ENCODE data around the gene CEP57L1. TPM values are rescaled to one million over a fixed set of nuclear protein-coding genes. Genes with fewer than 3 reads are reported as not detected.

Gene CEP57L1
- total and polyA plus RNA-seq, 10 of the 15 experiments (the other 5 are each of a cell fraction or from before 2014, with no cell fraction given), result 12.7 to 30.5 (median 21.9) TPM

DNA sequence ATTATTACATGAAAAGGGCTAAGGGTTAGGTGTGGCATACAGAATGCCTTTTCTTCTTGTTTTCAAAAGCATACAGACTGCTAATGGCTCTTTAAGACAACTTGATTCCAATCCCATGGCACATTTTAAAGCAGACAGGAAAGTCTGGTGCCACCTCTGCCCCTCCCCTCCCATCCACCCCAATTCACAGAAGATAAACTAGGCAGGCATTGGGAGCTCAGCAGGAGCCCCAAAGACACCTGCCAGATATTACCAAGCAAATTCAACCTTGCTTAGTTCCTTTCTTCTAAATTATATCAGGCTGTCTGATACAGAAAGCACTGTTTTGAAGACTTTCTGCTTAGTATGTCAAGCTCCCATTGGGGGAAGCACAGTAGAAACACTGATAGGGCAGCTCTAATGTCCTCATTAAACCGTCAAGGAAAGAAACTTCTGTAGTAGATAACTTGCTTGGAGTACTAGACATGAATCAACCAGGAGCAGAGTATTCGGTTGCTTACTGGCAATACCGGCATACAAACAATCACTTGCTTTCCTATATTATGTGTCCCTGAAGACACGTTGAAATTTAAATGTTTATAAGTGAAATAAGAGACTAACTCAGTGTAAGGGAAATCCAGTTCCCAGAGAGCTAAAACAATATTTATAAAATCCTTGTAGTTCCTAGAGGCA lies 13.7 kb upstream of the CEP57L1 start:
- ChIA-PET CTCF (interaction anchor here (0.5 to 1.3 kb wide), 4 partner anchors 9 to 164 kb away, joined by 3 to 5 read pairs (median 4); no protein-coding TSS in a partner anchor), POLR2A (no interaction called here), RAD21 (ENCODE audit: unreplicated experiment) (interaction anchor here (0.6 to 1.3 kb wide), 2 partner anchors 12 to 15 kb away, joined by 3 read pairs; partner anchors contain the start of gene SESN1), SMC1A (ENCODE audit: uncharacterized antibody, unreplicated experiment) (interaction anchor here (0.7 to 1.3 kb wide), 4 partner anchors 14 to 825 kb away, joined by 3 read pairs; partner anchors contain the start of genes CEP57L1 and SMPD2)
- no peaks in the 10 kb centered on the region for H3K27me3 ChIP-seq (replicated peaks in 1 of 2; ENCODE audit: control insufficient read depth in 2 of 2, insufficient read depth in 2 of 2, low read length in 1 of 2)
- H3K9me3 ChIP-seq (replicated peaks; ENCODE audit: control insufficient read depth, insufficient read depth, low read length), result no peaks in the 10 kb centered on the region
- intact Hi-C loops (cut with micrococcal nuclease; ENCODE audit: unreplicated experiment), result no loop called here
- BruUV-seq (replicated peaks), result no TSS peak
- no peaks in the 10 kb centered on the region for H3K4me1 ChIP-seq (ENCODE audit: control insufficient read depth, insufficient read depth, low read length)
- DNase-seq (ENCODE audit: low read depth, low spot score) (no peak), ATAC-seq (no peak), FAIRE-seq (no peak)
- TF ChIP-seq CHD1 (IDR thresholded peaks at IDR 0.05; ENCODE audit: low read depth, low read length), result no peak
- no peak for TF ChIP-seq RAD51 (IDR thresholded peaks at IDR 0.05)
- no peak for TF ChIP-seq JUNB (IDR thresholded peaks at IDR 0.05)
- TF ChIP-seq, protein P1, sequence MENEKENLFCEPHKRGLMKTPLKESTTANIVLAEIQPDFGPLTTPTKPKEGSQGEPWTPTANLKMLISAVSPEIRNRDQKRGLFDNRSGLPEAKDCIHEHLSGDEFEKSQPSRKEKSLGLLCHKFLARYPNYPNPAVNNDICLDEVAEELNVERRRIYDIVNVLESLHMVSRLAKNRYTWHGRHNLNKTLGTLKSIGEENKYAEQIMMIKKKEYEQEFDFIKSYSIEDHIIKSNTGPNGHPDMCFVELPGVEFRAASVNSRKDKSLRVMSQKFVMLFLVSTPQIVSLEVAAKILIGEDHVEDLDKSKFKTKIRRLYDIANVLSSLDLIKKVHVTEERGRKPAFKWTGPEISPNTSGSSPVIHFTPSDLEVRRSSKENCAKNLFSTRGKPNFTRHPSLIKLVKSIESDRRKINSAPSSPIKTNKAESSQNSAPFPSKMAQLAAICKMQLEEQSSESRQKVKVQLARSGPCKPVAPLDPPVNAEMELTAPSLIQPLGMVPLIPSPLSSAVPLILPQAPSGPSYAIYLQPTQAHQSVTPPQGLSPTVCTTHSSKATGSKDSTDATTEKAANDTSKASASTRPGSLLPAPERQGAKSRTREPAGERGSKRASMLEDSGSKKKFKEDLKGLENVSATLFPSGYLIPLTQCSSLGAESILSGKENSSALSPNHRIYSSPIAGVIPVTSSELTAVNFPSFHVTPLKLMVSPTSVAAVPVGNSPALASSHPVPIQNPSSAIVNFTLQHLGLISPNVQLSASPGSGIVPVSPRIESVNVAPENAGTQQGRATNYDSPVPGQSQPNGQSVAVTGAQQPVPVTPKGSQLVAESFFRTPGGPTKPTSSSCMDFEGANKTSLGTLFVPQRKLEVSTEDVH (IDR thresholded peaks at IDR 0.05; ENCODE audit: low read depth, partially characterized antibody), result no peak
- no peak for TF ChIP-seq EED (IDR thresholded peaks at IDR 0.05; ENCODE audit: low read depth)
- TF ChIP-seq, protein P2, sequence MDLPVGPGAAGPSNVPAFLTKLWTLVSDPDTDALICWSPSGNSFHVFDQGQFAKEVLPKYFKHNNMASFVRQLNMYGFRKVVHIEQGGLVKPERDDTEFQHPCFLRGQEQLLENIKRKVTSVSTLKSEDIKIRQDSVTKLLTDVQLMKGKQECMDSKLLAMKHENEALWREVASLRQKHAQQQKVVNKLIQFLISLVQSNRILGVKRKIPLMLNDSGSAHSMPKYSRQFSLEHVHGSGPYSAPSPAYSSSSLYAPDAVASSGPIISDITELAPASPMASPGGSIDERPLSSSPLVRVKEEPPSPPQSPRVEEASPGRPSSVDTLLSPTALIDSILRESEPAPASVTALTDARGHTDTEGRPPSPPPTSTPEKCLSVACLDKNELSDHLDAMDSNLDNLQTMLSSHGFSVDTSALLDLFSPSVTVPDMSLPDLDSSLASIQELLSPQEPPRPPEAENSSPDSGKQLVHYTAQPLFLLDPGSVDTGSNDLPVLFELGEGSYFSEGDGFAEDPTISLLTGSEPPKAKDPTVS (IDR thresholded peaks at IDR 0.05; ENCODE audit: low read depth, low read length), result no peak
- TF ChIP-seq, protein P3, sequence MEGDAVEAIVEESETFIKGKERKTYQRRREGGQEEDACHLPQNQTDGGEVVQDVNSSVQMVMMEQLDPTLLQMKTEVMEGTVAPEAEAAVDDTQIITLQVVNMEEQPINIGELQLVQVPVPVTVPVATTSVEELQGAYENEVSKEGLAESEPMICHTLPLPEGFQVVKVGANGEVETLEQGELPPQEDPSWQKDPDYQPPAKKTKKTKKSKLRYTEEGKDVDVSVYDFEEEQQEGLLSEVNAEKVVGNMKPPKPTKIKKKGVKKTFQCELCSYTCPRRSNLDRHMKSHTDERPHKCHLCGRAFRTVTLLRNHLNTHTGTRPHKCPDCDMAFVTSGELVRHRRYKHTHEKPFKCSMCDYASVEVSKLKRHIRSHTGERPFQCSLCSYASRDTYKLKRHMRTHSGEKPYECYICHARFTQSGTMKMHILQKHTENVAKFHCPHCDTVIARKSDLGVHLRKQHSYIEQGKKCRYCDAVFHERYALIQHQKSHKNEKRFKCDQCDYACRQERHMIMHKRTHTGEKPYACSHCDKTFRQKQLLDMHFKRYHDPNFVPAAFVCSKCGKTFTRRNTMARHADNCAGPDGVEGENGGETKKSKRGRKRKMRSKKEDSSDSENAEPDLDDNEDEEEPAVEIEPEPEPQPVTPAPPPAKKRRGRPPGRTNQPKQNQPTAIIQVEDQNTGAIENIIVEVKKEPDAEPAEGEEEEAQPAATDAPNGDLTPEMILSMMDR (IDR thresholded peaks at IDR 0.05 in 2 of 3, conservative IDR thresholded peaks at IDR 0.05 in 1 of 3; ENCODE audit: control insufficient read depth in 2 of 3, extremely low read depth in 1 of 3, insufficient read depth in 1 of 3, low read depth in 3 of 3, low read length in 3 of 3), result no peak
- TF ChIP-seq CHD2 (IDR thresholded peaks at IDR 0.05; ENCODE audit: borderline replicate concordance, low read depth, low read length), result no peak
- TF ChIP-seq ZNF207 (IDR thresholded peaks at IDR 0.05; ENCODE audit: borderline replicate concordance), result no peak
- TF ChIP-seq NBN (IDR thresholded peaks at IDR 0.05), result no peak
- no peak for TF ChIP-seq RFX5 (IDR thresholded peaks at IDR 0.05; ENCODE audit: low read depth, low read length)
- TF ChIP-seq RCOR1 (conservative IDR thresholded peaks at IDR 0.05; ENCODE audit: low read depth, low read length), result no peak
- TF ChIP-seq ZNF24 (IDR thresholded peaks at IDR 0.05), result no peak
- no peak for TF ChIP-seq CREM (IDR thresholded peaks at IDR 0.05; ENCODE audit: low read depth)
- TF ChIP-seq KDM1A (IDR thresholded peaks at IDR 0.05; ENCODE audit: borderline replicate concordance), result no peak
- TF ChIP-seq NR2F1 (conservative IDR thresholded peaks at IDR 0.05), result no peak
- H3K9ac ChIP-seq (ENCODE audit: control insufficient read depth, insufficient read depth, low read length), result no peak overlapping the region
- H2AFZ ChIP-seq (ENCODE audit: control insufficient read depth, low read depth, low read length), result no peak overlapping the region
- no peak overlapping the region for H3K27ac ChIP-seq (ENCODE audit: control insufficient read depth, insufficient read depth)
- no peaks in the 10 kb centered on the region for H3K36me3 ChIP-seq (ENCODE audit: control insufficient read depth in 2 of 2, insufficient read depth in 2 of 2, low read length in 1 of 2)
- 81% methylated on average over 4 of the region's 4 CpGs for WGBS (ENCODE audit: insufficient coverage, insufficient replicate concordance, low lambda C conversion rate, missing lambda C conversion rate)
- in situ Hi-C loops (cut with MboI), result no loop called here
- H3K4me2 ChIP-seq (ENCODE audit: control insufficient read depth, insufficient read depth), result no peak overlapping the region
- no peak overlapping the region for H3K4me3 ChIP-seq
- H4K20me1 ChIP-seq (ENCODE audit: control insufficient read depth, insufficient read depth), result no peaks in the 10 kb centered on the region
- no peaks in the 10 kb centered on the region for H3K79me2 ChIP-seq (ENCODE audit: control insufficient read depth, insufficient read depth, low read length)
